Upper lobe of right lung (tissue), 1 donor: ENCODE data around the gene CEP83. TPM values are rescaled to one million over a fixed set of nuclear protein-coding genes. Genes with fewer than 3 reads are reported as not detected.

Source experiments
- ATAC-seq: fragments of 200-7000 bp; cut with Tn5 transposase; one replicate; pipeline ENCODE4 v1.9.1; 2020; ENCODE audit warnings: mild to moderate bottlenecking, moderate library complexity
- DNase-seq: peaks from one replicate; pipeline ENCODE4 v3.0.0-alpha.2; 2020
- H3K27ac ChIP-seq: fragments of 200-600 bp; one replicate; pipeline ENCODE4 v1.8.0; 2022
- H3K27me3 ChIP-seq: fragments of 200-600 bp; one replicate; pipeline ENCODE4 v1.8.0; 2022; ENCODE audit warnings: mild to moderate bottlenecking
- H3K36me3 ChIP-seq: fragments of 200-600 bp; one replicate; pipeline ENCODE4 v1.8.0; 2022
- H3K4me1 ChIP-seq: fragments of 200-600 bp; one replicate; pipeline ENCODE4 v1.8.0; 2022
- H3K4me3 ChIP-seq: fragments of 200-600 bp; one replicate; pipeline ENCODE4 v1.8.0; 2022; ENCODE audit warnings: mild to moderate bottlenecking
- H3K9me3 ChIP-seq: fragments of 200-600 bp; one replicate; pipeline ENCODE4 v1.8.0; 2022
- intact Hi-C: fragments of 100-400 bp; cut with DNase I; formaldehyde crosslinking; loops from one replicate; pipeline ENCODE4 v1.11.0; 2022
- total RNA-seq: library from RNA; stranded (reverse); fragmentation: NEBNext Ultra II Directional; extraction: Animal tissue kit (Norgen Biotek cat#: 25700); gene quantifications from one replicate; pipeline ENCODE4 v1.2.1, GENCODE V29; 2021
- TF ChIP-seq, protein P1 (sequence below): fragments of 200-600 bp; IDR thresholded peaks from one replicate; pipeline ENCODE4 v1.8.0; 2022; ENCODE audit warnings: antibody characterized with exemption
- donor health status: DM: no; HTN: yes; CAD: no; lungs with severe emphysema.

Gene CEP83
- total RNA-seq, 1 donor from 2014 or later = 11.0 TPM

DNA sequence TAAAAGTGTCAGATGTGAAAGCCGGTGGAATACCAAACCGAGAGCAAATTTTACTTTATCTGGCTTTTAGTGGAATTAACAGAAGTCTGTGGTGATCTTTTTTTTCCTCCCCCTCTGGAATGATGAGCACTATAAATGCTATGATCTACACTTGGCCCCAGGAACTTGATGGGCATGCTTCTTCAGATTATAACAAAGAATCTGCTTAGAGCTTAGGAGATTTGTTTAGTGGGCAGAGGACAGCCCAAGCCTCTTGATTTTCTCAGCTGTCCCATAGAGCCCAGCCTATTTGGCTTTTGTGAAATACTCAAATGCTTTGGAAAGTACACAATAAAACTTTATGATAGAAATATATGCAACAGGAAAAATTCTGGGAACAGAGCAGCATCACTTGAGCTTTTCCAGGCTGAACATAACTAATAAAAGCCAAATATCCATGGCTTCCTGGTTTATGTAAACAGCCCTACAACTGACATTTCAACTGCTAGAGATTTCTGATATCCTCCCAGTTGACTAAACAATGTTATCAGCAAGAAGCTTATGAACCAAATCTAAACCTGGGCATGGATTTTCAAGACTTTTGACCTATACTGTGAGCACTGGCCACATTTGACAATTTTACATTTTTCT lies 161.7 kb downstream of the CEP83 start:
- ATAC-seq = no peak
- no peak for DNase-seq
- TF ChIP-seq, protein P1, sequence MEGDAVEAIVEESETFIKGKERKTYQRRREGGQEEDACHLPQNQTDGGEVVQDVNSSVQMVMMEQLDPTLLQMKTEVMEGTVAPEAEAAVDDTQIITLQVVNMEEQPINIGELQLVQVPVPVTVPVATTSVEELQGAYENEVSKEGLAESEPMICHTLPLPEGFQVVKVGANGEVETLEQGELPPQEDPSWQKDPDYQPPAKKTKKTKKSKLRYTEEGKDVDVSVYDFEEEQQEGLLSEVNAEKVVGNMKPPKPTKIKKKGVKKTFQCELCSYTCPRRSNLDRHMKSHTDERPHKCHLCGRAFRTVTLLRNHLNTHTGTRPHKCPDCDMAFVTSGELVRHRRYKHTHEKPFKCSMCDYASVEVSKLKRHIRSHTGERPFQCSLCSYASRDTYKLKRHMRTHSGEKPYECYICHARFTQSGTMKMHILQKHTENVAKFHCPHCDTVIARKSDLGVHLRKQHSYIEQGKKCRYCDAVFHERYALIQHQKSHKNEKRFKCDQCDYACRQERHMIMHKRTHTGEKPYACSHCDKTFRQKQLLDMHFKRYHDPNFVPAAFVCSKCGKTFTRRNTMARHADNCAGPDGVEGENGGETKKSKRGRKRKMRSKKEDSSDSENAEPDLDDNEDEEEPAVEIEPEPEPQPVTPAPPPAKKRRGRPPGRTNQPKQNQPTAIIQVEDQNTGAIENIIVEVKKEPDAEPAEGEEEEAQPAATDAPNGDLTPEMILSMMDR = no peak
- H3K4me3 ChIP-seq = no peak overlapping the region
- intact Hi-C loops = no loop called here
- no peaks in the 10 kb centered on the region for H3K36me3 ChIP-seq
- no peak overlapping the region for H3K27ac ChIP-seq
- no peaks in the 10 kb centered on the region for H3K27me3 ChIP-seq
- no peaks in the 10 kb centered on the region for H3K4me1 ChIP-seq
- no peaks in the 10 kb centered on the region for H3K9me3 ChIP-seq

DNA sequence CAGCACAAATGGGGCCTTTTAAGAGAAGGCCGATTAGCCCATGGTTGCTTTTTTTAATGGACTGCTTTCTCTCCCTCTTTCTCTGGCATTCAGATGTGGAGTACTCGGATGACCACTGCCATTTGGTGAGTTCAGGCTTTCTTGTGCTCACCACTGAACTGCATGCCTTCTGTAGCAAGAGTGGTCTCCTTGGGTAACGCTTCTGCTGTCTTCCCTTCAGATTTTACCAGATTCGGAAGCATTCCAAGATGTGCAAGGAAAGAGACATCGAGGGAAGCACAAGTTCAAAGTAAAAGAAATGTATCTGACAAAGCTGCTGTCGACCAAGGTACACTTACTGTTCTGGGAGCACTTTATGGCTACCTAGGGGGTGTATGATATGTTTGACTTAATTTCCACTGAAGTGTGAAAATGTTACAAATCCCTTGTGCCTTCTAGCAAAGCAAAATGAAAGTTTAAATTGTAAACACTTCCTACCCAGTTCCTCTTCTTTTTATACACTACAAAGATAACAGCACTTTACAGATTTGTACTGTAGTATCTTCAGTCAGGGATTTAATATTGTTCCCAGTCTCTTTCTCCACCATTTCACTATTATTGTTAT lies 162.5 kb downstream of the CEP83 start:
- H3K27ac ChIP-seq = no peak overlapping the region
- no peaks in the 10 kb centered on the region for H3K36me3 ChIP-seq
- H3K4me1 ChIP-seq = no peaks in the 10 kb centered on the region
- TF ChIP-seq, protein P1 = no peak
- no peaks in the 10 kb centered on the region for H3K27me3 ChIP-seq
- DNase-seq (no peak), ATAC-seq (no peak)
- intact Hi-C loops = no loop called here
- no peaks in the 10 kb centered on the region for H3K9me3 ChIP-seq
- no peak overlapping the region for H3K4me3 ChIP-seq

DNA sequence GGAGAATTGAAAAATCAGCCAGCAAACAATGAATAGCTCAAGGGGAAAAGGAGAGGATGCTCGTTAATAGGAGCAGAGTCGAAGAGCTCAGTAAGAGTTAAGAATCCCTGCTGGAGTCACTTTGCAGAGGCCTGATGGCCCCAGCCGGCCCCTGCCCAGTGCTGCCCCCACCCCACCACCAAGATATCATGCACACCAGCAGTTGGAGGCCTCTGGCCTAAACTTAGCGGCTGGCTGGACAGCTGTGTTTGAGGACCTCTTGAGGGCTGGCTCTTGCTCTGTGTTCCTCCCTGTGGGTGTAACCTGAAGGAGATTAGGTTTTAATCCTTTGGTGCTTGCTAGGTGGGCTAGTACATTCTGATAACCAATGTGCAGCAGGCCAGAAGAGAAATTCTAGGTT lies 169.3 kb downstream of the CEP83 start:
- Histone ChIP-seq H3K9me3 (no peaks in the 10 kb centered on the region), H3K4me1 (peaks cover 17% of the 10 kb centered on the region), H3K4me3 (no peak overlapping the region), H3K36me3 (no peaks in the 10 kb centered on the region), H3K27ac (peak overlapping the region; percentile 67), H3K27me3 (no peaks in the 10 kb centered on the region)
- no peak for DNase-seq
- intact Hi-C loops = no loop called here
- peak; percentile 55 for ATAC-seq
- TF ChIP-seq, protein P1 = no peak

DNA sequence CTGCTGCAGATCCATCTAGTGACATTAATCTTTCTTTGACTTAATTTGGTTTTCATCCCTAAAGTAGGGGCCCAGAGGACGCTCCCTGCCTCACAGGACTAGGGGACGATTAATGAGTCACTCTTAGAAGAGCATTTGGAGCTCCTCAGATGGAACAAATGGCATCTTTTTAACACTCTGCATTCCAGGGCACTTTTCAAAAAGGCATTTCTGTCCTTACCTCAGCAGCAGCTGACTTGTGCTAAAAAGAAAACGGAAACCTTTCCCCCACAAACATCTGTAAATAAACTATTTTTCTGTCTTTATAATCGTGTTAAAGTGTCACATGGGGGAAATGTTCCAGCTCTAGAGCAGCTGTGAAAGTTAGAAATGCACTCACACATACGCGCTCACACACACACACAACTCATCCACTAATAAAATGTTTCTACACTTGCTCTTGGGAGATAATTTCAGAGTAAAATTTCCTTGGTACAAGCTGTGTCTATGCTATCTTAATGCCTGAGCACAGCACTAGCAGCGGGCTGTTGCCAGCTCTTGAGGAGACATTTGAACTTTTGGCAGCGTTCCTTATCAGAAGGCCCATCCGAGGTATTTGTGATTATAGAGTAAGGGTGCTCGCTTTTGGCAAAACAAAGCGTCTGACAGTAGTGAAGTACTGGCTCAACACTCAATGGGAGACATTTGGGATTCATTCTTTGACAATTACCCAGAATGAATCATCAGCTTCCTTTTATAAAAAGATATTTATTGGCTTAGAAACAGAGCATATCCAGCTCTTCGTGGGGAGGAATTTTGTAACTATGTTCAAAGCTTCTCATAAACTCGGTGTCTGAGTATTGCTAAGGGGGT lies 170.0 kb downstream of the CEP83 start:
- peaks cover 17% of the 10 kb centered on the region for H3K4me1 ChIP-seq
- no peaks in the 10 kb centered on the region for H3K27me3 ChIP-seq
- no peak overlapping the region for H3K4me3 ChIP-seq
- no peak for DNase-seq
- intact Hi-C loops = no loop called here
- peak; percentile 49 for ATAC-seq
- peak overlapping the region; percentile 67 for H3K27ac ChIP-seq
- H3K9me3 ChIP-seq = no peaks in the 10 kb centered on the region
- TF ChIP-seq, protein P1 = no peak
- no peaks in the 10 kb centered on the region for H3K36me3 ChIP-seq

DNA sequence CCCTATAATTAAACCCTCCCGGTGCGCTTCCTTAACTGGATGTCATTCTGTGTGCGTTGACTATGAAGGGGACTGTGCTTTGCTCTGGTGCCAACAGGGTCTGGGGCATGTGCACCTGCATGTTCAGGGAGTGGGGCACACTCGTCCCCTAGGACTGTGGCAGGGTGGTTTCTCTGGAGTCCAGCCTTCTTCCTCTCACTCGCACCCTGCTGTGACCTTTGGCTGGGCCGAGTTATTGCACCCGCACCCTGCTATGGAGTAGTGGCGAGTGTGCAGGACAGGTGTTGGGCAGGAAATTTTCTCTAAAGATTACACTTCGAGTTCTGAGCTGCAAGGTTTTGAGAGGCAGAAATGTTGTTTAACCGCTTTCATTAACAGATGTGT lies 172.4 kb downstream of the CEP83 start:
- Histone ChIP-seq H3K4me3 (no peak overlapping the region), H3K9me3 (no peaks in the 10 kb centered on the region), H3K27ac (no peak overlapping the region), H3K36me3 (no peaks in the 10 kb centered on the region), H3K27me3 (no peaks in the 10 kb centered on the region), H3K4me1 (peaks cover 25% of the 10 kb centered on the region)
- TF ChIP-seq, protein P1 = no peak
- ATAC-seq (no peak), DNase-seq (no peak)
- intact Hi-C loops = no loop called here
